D721Med (cell line): ENCODE data around the gene LMF2.

Source experiments
- DNase-seq: peaks from one replicate; pipeline ENCODE4 v3.0.0; 2011; ENCODE audit warnings: low spot score; ENCODE audit not compliant: insufficient read length
- FAIRE-seq: peaks from 2 replicates; lab custom pipeline; 2011; peaks lifted over from hg19 to GRCh38; lab: Jason Lieb, UNC
- CTCF ChIP-seq: IDR thresholded peaks from 2 replicates; pipeline ENCODE4 v1.5.1; 2012; ENCODE audit warnings: mild to moderate bottlenecking, control low read depth; ENCODE audit not compliant: insufficient read depth; ENCODE audit errors: missing control alignments

Gene LMF2

GRCh38 chr22:50529416-50529896 lies 22.0 kb upstream of the LMF2 start:
- DNase-seq (no peak), FAIRE-seq (no peak)
- TF ChIP-seq CTCF: no peak

GRCh38 chr22:50528682-50529415 lies 21.3 kb upstream of the LMF2 start:
- TF ChIP-seq CTCF: no peak
- DNase-seq (no peak), FAIRE-seq (no peak)

GRCh38 chr22:50527921-50528681 lies 20.6 kb upstream of the LMF2 start:
- FAIRE-seq: no peak
- DNase-seq: no peak
- TF ChIP-seq CTCF: no peak

- FAIRE-seq (no peak), DNase-seq (peak; percentile 56)
- no peak for TF ChIP-seq CTCF
Observed at GRCh38 chr22:50526834-50527801, 19.6 kb upstream of the LMF2 start.

- TF ChIP-seq CTCF: peak; percentile 37
Observed at GRCh38 chr22:50526108-50526833, 18.8 kb upstream of the LMF2 start.

GRCh38 chr22:50525858-50526107 lies 18.3 kb upstream of the LMF2 start:
- DNase-seq (no peak), FAIRE-seq (no peak)
- no peak for TF ChIP-seq CTCF

More at GRCh38 chr22:50526108-50526833, 18.8 kb upstream of the LMF2 start:
- DNase-seq (no peak), FAIRE-seq (no peak)
